UCSD-AML1 (cell line): ENCODE results near the gene ZXDC.
A peak's percentile ranks its signal among the peaks of the same experiment; 100 is the strongest.

Experiments used
- DNase-seq: peaks from one replicate; lab custom pipeline; 2025; ENCODE audit not compliant: unreplicated experiment; lab: John Stamatoyannopoulos, UW

Gene ZXDC

GRCh38 chr3:126493051-126493450 lies 17.4 kb upstream of the ZXDC start:
- DNase-seq: no peak

GRCh38 chr3:126491221-126492013 lies 15.7 kb upstream of the ZXDC start:
- DNase-seq: no peak

- DNase-seq: no peak
These were observed 14.9 kb upstream of the ZXDC start for GRCh38 chr3:126490619-126491018.

- DNase-seq: no peak
These were observed 13.3 kb upstream of the ZXDC start for GRCh38 chr3:126488886-126489569.

GRCh38 chr3:126488185-126488584 lies 12.5 kb upstream of the ZXDC start:
- peak; percentile 33 for DNase-seq

- DNase-seq: peak; percentile 69
These were observed 11.6 kb upstream of the ZXDC start for GRCh38 chr3:126487151-126487771.

GRCh38 chr3:126486360-126486847 lies 10.7 kb upstream of the ZXDC start:
- DNase-seq: no peak

GRCh38 chr3:126485956-126486355 lies 10.3 kb upstream of the ZXDC start:
- DNase-seq: no peak

GRCh38 chr3:126485176-126485897 lies 9.6 kb upstream of the ZXDC start:
- DNase-seq: no peak

GRCh38 chr3:126484662-126485061 lies 9.0 kb upstream of the ZXDC start:
- DNase-seq: no peak

- DNase-seq: no peak
These were observed 8.5 kb upstream of the ZXDC start for GRCh38 chr3:126484148-126484547.

- no peak for DNase-seq
These were observed 7.7 kb upstream of the ZXDC start for GRCh38 chr3:126483321-126483761.

- no peak for DNase-seq
These were observed 7.0 kb upstream of the ZXDC start for GRCh38 chr3:126482503-126483255.

- no peak for DNase-seq
These were observed 6.3 kb upstream of the ZXDC start for GRCh38 chr3:126481808-126482502.

GRCh38 chr3:126480861-126481260 lies 5.2 kb upstream of the ZXDC start:
- no peak for DNase-seq

- no peak for DNase-seq
These were observed 4.5 kb upstream of the ZXDC start for GRCh38 chr3:126480206-126480605.

GRCh38 chr3:126479642-126480041 lies 4.0 kb upstream of the ZXDC start:
- no peak for DNase-seq

GRCh38 chr3:126478581-126479310 lies 3.1 kb upstream of the ZXDC start:
- no peak for DNase-seq

- no peak for DNase-seq
These were observed 1.3 kb upstream of the ZXDC start for GRCh38 chr3:126477061-126477380.
